GM23248 (cell line): Measurements from ENCODE around the gene KCNK18.

Experiments used
- EZH2 ChIP-seq: fragments of 200-600 bp; sonication (generic); IDR thresholded peaks from 2 replicates; pipeline ENCODE4 v1.6.1; 2018; ENCODE audit warnings: antibody characterized with exemption, mild to moderate bottlenecking; ENCODE audit not compliant: insufficient read depth, poor library complexity, severe bottlenecking
- EZH2phosphoT487 ChIP-seq: fragments of 200-600 bp; sonication (generic); IDR thresholded peaks from 2 replicates; pipeline ENCODE4 v1.6.1; 2018; ENCODE audit warnings: antibody characterized with exemption, moderate library complexity, mild to moderate bottlenecking, low read depth; ENCODE audit not compliant: insufficient read depth

DNA sequence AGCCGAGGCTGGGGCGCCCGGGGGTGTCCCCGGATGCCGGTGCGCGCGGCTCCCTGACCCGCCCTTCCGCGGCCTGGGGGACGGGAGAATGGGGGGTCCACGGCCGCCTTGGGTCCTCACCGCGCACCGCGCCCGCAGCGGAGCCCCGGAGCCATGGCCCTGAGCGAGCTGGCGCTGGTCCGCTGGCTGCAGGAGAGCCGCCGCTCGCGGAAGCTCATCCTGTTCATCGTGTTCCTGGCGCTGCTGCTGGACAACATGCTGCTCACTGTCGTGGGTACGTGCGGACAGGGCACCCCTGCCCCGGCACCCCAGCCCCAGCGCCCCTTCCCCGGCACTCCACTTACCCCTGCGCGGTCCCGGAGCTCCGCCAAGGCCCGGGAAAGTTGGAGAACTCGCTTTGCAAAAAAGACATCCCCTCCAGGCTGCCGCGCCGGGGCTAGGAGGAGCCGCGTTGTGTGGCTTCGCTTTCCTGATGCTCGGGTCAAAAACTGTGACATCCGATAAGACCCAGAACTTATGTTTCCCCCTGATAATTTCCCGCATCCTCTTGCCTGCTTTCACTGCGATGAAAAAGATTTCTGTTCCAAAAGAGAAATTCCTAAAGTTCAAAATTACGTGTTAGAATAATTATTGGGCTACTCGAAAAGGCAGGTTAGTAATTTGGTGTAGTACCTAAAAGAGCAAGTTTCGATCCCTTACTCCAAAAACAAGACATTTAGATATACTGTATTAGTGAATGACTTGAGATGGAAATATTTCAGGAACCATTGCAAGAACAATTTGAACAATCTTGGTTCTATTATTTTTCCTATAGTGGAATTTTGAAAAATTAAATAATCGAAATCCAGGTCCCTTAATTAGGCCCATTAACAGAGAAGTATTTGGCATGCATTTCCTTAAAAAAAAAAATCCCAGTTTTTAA, 44.5 kb downstream of the KCNK18 start:
- TF ChIP-seq EZH2 = peak; percentile 68
- no peak for TF ChIP-seq EZH2phosphoT487
